ENCODE measurements around the gene BRD4. TPM values are rescaled to one million over a fixed set of nuclear protein-coding genes. Genes with fewer than 3 reads are reported as not detected.
A peak's percentile ranks its signal among the peaks of the same experiment; 100 is the strongest.

BRD4 gene
- total and polyA plus RNA-seq, 2 of the 13 experiments (the other 11 are each of a cell fraction or from before 2014, with no cell fraction given) = 10.5 to 11.4 TPM

DNA sequence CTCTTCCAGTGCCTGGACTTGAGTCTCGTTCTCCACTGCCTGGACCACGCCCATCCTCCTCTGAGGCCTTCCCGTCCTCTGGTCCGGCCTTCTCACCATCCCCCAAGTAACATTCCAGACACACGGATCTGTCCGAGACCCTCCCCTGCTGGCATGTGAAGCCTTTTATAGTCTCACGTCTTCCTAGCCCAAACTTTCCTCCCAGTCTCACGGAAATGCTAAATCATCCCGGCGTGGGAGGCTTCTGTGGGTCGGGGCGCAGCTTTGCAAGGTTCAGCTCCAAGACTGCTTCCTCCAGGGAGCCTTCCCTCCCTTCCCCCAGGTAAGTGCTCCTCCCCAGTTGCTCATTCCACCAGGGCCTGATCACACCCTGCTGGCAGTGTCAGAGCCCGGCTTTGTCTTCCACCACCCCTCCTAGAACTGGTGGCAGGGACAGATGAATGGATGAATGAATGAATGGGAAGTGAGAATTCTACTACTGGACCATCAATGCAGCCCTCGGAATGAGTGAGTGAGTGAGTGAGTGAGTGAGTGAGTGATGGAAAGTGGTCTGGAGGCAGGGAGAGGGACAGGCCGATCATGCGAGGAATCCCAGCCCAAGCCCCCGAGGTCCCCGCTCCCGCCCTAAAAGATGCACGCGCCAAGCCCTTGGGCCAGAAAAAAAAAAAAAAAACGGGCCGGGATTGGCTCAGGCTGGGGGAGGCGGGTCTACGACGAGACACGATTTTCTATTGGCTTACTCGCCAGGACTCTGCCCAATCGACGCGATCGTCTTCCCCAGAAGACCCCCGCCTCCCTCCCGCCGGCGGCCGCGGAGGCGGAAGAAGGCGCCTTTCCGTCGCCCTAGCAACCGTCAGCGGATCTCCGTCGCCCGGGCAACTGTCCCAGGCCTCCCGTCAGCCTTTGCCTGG is 109.3 kb downstream of the BRD4 start (continued):
- TF ChIP-seq ZFP1 (CRISPR knock-in tag; IDR thresholded peaks at IDR 0.05) (no peak), GABPB1 (CRISPR knock-in tag; IDR thresholded peaks at IDR 0.05) (peak; percentile 78), NFE2 (CRISPR knock-in tag; IDR thresholded peaks at IDR 0.05) (no peak), ZNF839 (CRISPR knock-in tag; IDR thresholded peaks at IDR 0.05; ENCODE audit: borderline replicate concordance) (no peak), POLR2G (IDR thresholded peaks at IDR 0.05; ENCODE audit: low read depth, low read length) (no peak), ZNF331 (CRISPR knock-in tag; IDR thresholded peaks at IDR 0.05) (no peak), ZNF713 (CRISPR knock-in tag; IDR thresholded peaks at IDR 0.05) (no peak), RAD51 (IDR thresholded peaks at IDR 0.05; ENCODE audit: borderline replicate concordance) (no peak), SIX4 (CRISPR knock-in tag; IDR thresholded peaks at IDR 0.05) (no peak), HOXA9 (CRISPR knock-in tag; IDR thresholded peaks at IDR 0.05; ENCODE audit: borderline replicate concordance) (no peak), HOXA5 (CRISPR knock-in tag; IDR thresholded peaks at IDR 0.05) (no peak), ZNF737 (CRISPR knock-in tag; IDR thresholded peaks at IDR 0.05; ENCODE audit: borderline replicate concordance) (no peak), TRIM24 (CRISPR knock-in tag; IDR thresholded peaks at IDR 0.05) (no peak), KMT2B (CRISPR knock-in tag; IDR thresholded peaks at IDR 0.05) (no peak), MEF2D (CRISPR knock-in tag; IDR thresholded peaks at IDR 0.05) (no peak), IRX3 (CRISPR knock-in tag; IDR thresholded peaks at IDR 0.05; ENCODE audit: borderline replicate concordance, low read depth) (no peak), ZMYM4 (CRISPR knock-in tag; IDR thresholded peaks at IDR 0.05) (no peak), MYNN (CRISPR knock-in tag; IDR thresholded peaks at IDR 0.05; ENCODE audit: low read depth) (peak; percentile 71; the same call in 1 of the 2 replicates), NPAS2 (CRISPR knock-in tag; IDR thresholded peaks at IDR 0.05; ENCODE audit: borderline replicate concordance) (no peak), TMF1 (CRISPR knock-in tag; IDR thresholded peaks at IDR 0.05; ENCODE audit: low read depth) (no peak), SMAD3 (CRISPR knock-in tag; IDR thresholded peaks at IDR 0.05) (no peak), STAT5B (CRISPR knock-in tag; IDR thresholded peaks at IDR 0.05) (no peak), TBX2 (CRISPR knock-in tag; IDR thresholded peaks at IDR 0.05; ENCODE audit: borderline replicate concordance) (no peak; the same call in 1 of the 2 replicates), ZNF383 (CRISPR knock-in tag; IDR thresholded peaks at IDR 0.05; ENCODE audit: borderline replicate concordance) (no peak), ZNF670 (CRISPR knock-in tag; IDR thresholded peaks at IDR 0.05; ENCODE audit: borderline replicate concordance) (no peak), SATB2 (CRISPR knock-in tag; IDR thresholded peaks at IDR 0.05) (no peak), MED8 (CRISPR knock-in tag; IDR thresholded peaks at IDR 0.05; ENCODE audit: insufficient replicate concordance) (no peak), CEBPG (CRISPR knock-in tag; IDR thresholded peaks at IDR 0.05) (no peak), ELF1 (CRISPR knock-in tag; IDR thresholded peaks at IDR 0.05) (peak; percentile 86)
- TF ChIP-seq, protein P1, sequence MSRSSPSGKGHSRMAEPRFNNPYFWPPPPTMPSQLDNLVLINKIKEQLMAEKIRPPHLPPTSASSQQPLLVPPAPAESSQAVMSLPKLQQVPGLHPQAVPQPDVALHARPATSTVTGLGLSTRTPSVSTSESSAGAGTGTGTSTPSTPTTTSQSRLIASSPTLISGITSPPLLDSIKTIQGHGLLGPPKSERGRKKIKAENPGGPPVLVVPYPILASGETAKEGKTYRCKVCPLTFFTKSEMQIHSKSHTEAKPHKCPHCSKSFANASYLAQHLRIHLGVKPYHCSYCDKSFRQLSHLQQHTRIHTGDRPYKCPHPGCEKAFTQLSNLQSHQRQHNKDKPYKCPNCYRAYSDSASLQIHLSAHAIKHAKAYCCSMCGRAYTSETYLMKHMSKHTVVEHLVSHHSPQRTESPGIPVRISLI (CRISPR knock-in tag; IDR thresholded peaks at IDR 0.05; ENCODE audit: borderline replicate concordance) = peak; percentile 93
- TF ChIP-seq, protein P2, sequence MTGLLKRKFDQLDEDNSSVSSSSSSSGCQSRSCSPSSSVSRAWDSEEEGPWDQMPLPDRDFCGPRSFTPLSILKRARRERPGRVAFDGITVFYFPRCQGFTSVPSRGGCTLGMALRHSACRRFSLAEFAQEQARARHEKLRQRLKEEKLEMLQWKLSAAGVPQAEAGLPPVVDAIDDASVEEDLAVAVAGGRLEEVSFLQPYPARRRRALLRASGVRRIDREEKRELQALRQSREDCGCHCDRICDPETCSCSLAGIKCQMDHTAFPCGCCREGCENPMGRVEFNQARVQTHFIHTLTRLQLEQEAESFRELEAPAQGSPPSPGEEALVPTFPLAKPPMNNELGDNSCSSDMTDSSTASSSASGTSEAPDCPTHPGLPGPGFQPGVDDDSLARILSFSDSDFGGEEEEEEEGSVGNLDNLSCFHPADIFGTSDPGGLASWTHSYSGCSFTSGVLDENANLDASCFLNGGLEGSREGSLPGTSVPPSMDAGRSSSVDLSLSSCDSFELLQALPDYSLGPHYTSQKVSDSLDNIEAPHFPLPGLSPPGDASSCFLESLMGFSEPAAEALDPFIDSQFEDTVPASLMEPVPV (CRISPR knock-in tag; IDR thresholded peaks at IDR 0.05) = no peak
